K562 (cell line): Measurements from ENCODE around the gene TSPOAP1. TPM values are rescaled to one million over a fixed set of nuclear protein-coding genes. Genes with fewer than 3 reads are reported as not detected.

Experiments
- ADNP ChIP-seq: fragments of 200-800 bp; sonication (Bioruptor generic); IDR thresholded peaks from 2 replicates; pipeline ENCODE4 v1.6.1; 2016; ENCODE audit warnings: missing genetic modification characterization, missing compliant biosample characterization
- CHD2 ChIP-seq: IDR thresholded peaks from 2 replicates; pipeline ENCODE4 v1.6.1; 2011; ENCODE audit warnings: low read depth, low read length
- CTCF ChIP-seq, 3 experiments: IDR thresholded peaks in 2 of 3; conservative IDR thresholded peaks in 1 of 3; 2 replicates each; pipeline ENCODE4 v1.5.1; 2011 to 2012; ENCODE audit warnings: low read length in 3 of 3, mild to moderate bottlenecking in 3 of 3, control low read depth in 2 of 3, improper control_type of control experiment in 1 of 3, inconsistent platforms in 1 of 3, low read depth in 1 of 3, mixed read lengths in 1 of 3, moderate library complexity in 1 of 3; ENCODE audit not compliant: insufficient read depth in 2 of 3
- E2F1 ChIP-seq: sonication (generic); formaldehyde crosslinking; IDR thresholded peaks from 2 replicates; pipeline ENCODE4 v1.8.1; 2023; ENCODE audit warnings: mild to moderate bottlenecking, missing genetic modification reagents, moderate library complexity
- MTA1 ChIP-seq: fragments of 450-650 bp; IDR thresholded peaks from 2 replicates; pipeline ENCODE4 v1.6.1; 2017; ENCODE audit warnings: borderline replicate concordance
- NKRF ChIP-seq: fragments of 450-650 bp; IDR thresholded peaks from 2 replicates; pipeline ENCODE4 v1.6.1; 2016; ENCODE audit warnings: borderline replicate concordance
- PTRF ChIP-seq: fragments of 450-650 bp; IDR thresholded peaks from 2 replicates; pipeline ENCODE4 v1.6.1; 2016; ENCODE audit warnings: mild to moderate bottlenecking, missing genetic modification characterization, missing compliant biosample characterization
- SAP30 ChIP-seq: fragments of 200-600 bp; sonication (generic); IDR thresholded peaks from 2 replicates; pipeline ENCODE4 v1.6.1; 2012; ENCODE audit warnings: borderline replicate concordance, low read depth, mild to moderate bottlenecking, moderate library complexity, low read length, control low read depth, inconsistent platforms; ENCODE audit not compliant: insufficient read depth, poor library complexity, severe bottlenecking
- SIN3A ChIP-seq, 2 experiments: fragments of 150-350 bp in 1 of 2; IDR thresholded peaks; 2 replicates each; pipeline ENCODE4 v1.6.1; 2011 to 2016; ENCODE audit warnings: borderline replicate concordance in 2 of 2, low read depth in 2 of 2, low read length in 2 of 2, mild to moderate bottlenecking in 2 of 2, moderate library complexity in 2 of 2; ENCODE audit not compliant: control insufficient read depth in 1 of 2
- THAP12 ChIP-seq: fragments of 250-450 bp; sonication (Bioruptor Pico); IDR thresholded peaks from 2 replicates; pipeline ENCODE4 v1.9.0; 2021; ENCODE audit warnings: mild to moderate bottlenecking, inconsistent platforms
- ZC3H8 ChIP-seq: fragments of 450-650 bp; IDR thresholded peaks from 2 replicates; pipeline ENCODE4 v1.6.1; 2017
- ZNF140 ChIP-seq: fragments of 250-450 bp; sonication (Bioruptor Pico); IDR thresholded peaks from 2 replicates; pipeline ENCODE4 v1.8.0; 2021; ENCODE audit warnings: moderate library complexity, mild to moderate bottlenecking, inconsistent platforms
- ZNF224 ChIP-seq: sonication (generic); formaldehyde crosslinking; IDR thresholded peaks from 2 replicates; pipeline ENCODE4 v1.8.0; 2022; ENCODE audit warnings: mild to moderate bottlenecking, missing genetic modification reagents
- ZNF395 ChIP-seq: fragments of 200-800 bp; sonication (Bioruptor generic); IDR thresholded peaks from 2 replicates; pipeline ENCODE4 v1.6.1; 2017; ENCODE audit warnings: missing genetic modification characterization, missing compliant biosample characterization
- ZNF740 ChIP-seq, 3 experiments: fragments of 200-800 bp in 1 of 3; sonication (Bioruptor generic) in 1 of 3; sonication (generic) in 1 of 3; formaldehyde crosslinking in 1 of 3; IDR thresholded peaks; 2 replicates each; pipeline versions ENCODE4 v1.6.1 to v1.8.0; 2016 to 2022; ENCODE audit warnings: mild to moderate bottlenecking in 2 of 3, missing compliant biosample characterization in 2 of 3, missing genetic modification characterization in 2 of 3, missing genetic modification reagents in 1 of 3
- polyA plus RNA-seq, 8 experiments: library from polyadenylated mRNA; depleted of rRNA in 4 of 8; stranded (reverse) in 5 of 8; unstranded in 3 of 8; fragments of >200 nt; fragmentation: Nextera tagmentation in 2 of 8; fragmentation: Illumina TruSeq in 1 of 8; extraction: Ambion mirVana in 2 of 8; extraction: Trizol in 1 of 8; gene quantifications; 2 replicates each; pipeline versions ENCODE4 v1.2.1 to v1.2.3, GENCODE V29; 2011 to 2014; ENCODE audit warnings: inconsistent platforms in 1 of 8, missing spikeins in 1 of 8
- total RNA-seq, 7 experiments: library from RNA; depleted of rRNA in 6 of 7; stranded (reverse); fragments of >200 nt in 6 of 7; fragmentation: Illumina TruSeq in 2 of 7; extraction: Trizol in 2 of 7; gene quantifications; 2 replicates each; pipeline versions ENCODE4 v1.2.1 to v1.2.3, GENCODE V29; 2011 to 2021; ENCODE audit warnings: low replicate concordance in 1 of 7

Gene TSPOAP1
- total and polyA plus RNA-seq, 9 of the 15 experiments (the other 6 are each of a cell fraction or from before 2014, with no cell fraction given) = 0.87 to 3.9 (median 1.8) TPM; not detected in 2

- TF ChIP-seq ZNF140 (CRISPR knock-in tag) (no peak), PTRF (no peak), E2F1 (no peak), ZC3H8 (no peak), SIN3A (IDR thresholded peaks at IDR 0.05; ENCODE audit: borderline replicate concordance in 2 of 2, control insufficient read depth in 1 of 2, low read depth in 2 of 2, low read length in 2 of 2) (peak in 1 of 2 experiments; percentile 39; a peak in 2 of 4 replicates), ZNF740 (CRISPR knock-in tag; IDR thresholded peaks at IDR 0.05) (no peak), ZNF740 (tag; IDR thresholded peaks at IDR 0.05) (no peak), CTCF (IDR thresholded peaks at IDR 0.05 in 2 of 3, conservative IDR thresholded peaks at IDR 0.05 in 1 of 3; ENCODE audit: insufficient read depth in 2 of 3, low read depth in 1 of 3, low read length in 3 of 3) (no peak), CHD2 (peak; percentile 69), ZNF395 (CRISPR knock-in tag) (peak; percentile 21; the same call in 1 of the 2 replicates), ADNP (no peak), MTA1 (0 out of 2 replicates have a peak, but pooled peaks have one; percentile 32), THAP12 (CRISPR knock-in tag) (no peak), NKRF (no peak), SAP30 (no peak), ZNF224 (CRISPR knock-in tag) (no peak)
Measured at GRCh38 chr17:58329810-58330537, 1.4 kb upstream of the TSPOAP1 start (continued).
